PC-3 (cell line): Measurements from ENCODE around the gene RPS23. TPM values are rescaled to one million over a fixed set of nuclear protein-coding genes. Genes with fewer than 3 reads are reported as not detected.

Source experiments
- ATAC-seq: fragments of 200-7000 bp; cut with Tn5 transposase; 2 replicates; pipeline ENCODE4 v1.9.1; 2020; ENCODE audit warnings: mild to moderate bottlenecking, moderate library complexity
- BruUV-seq: library from RNA; stranded (reverse); fragments of 400-500 nt; replicated peaks from 2 replicates; lab custom pipeline; 2021; lab: Mats Ljungman, UMichigan
- CTCF ChIA-PET: fragments of 300-600 bp; sonication (Branson Sonifier 250); formaldehyde crosslinking; loops from one replicate; lab custom pipeline; 2022; ENCODE audit warnings: antibody characterized with exemption; lab: Charles Lee
- POLR2A ChIA-PET: fragments of 300-600 bp; sonication (Branson Sonifier 250); formaldehyde crosslinking; loops from one replicate; lab custom pipeline; 2022; ENCODE audit warnings: antibody characterized with exemption; ENCODE audit not compliant: unreplicated experiment; lab: Charles Lee
- DNase-seq: peaks from one replicate; pipeline ENCODE4 v3.0.0-alpha.2; 2015
- H2AFZ ChIP-seq: fragments of 300-600 bp; sonication (generic); 2 replicates; pipeline ENCODE4 v1.6.0; 2016; ENCODE audit warnings: antibody characterized with exemption, low read length
- H3F3A ChIP-seq: fragments of 300-600 bp; sonication (generic); one replicate; pipeline ENCODE4 v1.6.0; 2017; ENCODE audit warnings: antibody characterized with exemption, low read length, control low read depth, mild to moderate bottlenecking; ENCODE audit not compliant: unreplicated experiment
- H3K27ac ChIP-seq: fragments of 300-600 bp; sonication (generic); 2 replicates; pipeline ENCODE4 v1.5.1; 2016; ENCODE audit warnings: mild to moderate bottlenecking, low read length
- H3K27me3 ChIP-seq: fragments of 300-600 bp; sonication (generic); 2 replicates; pipeline ENCODE4 v1.6.1; 2016; ENCODE audit warnings: low read length, mixed read lengths
- H3K36me3 ChIP-seq: fragments of 300-600 bp; sonication (generic); 2 replicates; pipeline ENCODE4 v1.6.1; 2016; ENCODE audit warnings: low read depth, mixed run types, low read length, mixed read lengths
- H3K4me1 ChIP-seq: fragments of 300-600 bp; sonication (generic); 2 replicates; pipeline ENCODE4 v1.5.1; 2016; ENCODE audit warnings: low read length; ENCODE audit not compliant: insufficient read depth
- H3K4me2 ChIP-seq: fragments of 300-600 bp; sonication (generic); 2 replicates; pipeline ENCODE4 v1.6.0; 2016; ENCODE audit warnings: low read length
- H3K4me3 ChIP-seq: fragments of 300-600 bp; sonication (generic); 2 replicates; pipeline ENCODE4 v1.5.1; 2016; ENCODE audit warnings: mild to moderate bottlenecking, low read length, mixed read lengths
- H3K79me2 ChIP-seq: fragments of 300-600 bp; sonication (generic); 2 replicates; pipeline ENCODE4 v1.6.1; 2017; ENCODE audit warnings: low read length, mixed read lengths
- H3K9ac ChIP-seq: fragments of 300-600 bp; sonication (generic); 2 replicates; pipeline ENCODE4 v1.6.0; 2016; ENCODE audit warnings: mild to moderate bottlenecking, low read length
- H3K9me2 ChIP-seq: fragments of 300-600 bp; sonication (generic); replicated peaks from 2 replicates; pipeline ENCODE4 v1.6.1; 2016; ENCODE audit warnings: mixed run types, low read length, mixed read lengths
- H3K9me3 ChIP-seq: fragments of 300-600 bp; sonication (generic); 2 replicates; pipeline ENCODE4 v1.6.1; 2016; ENCODE audit warnings: low read length, mixed read lengths
- H4K20me1 ChIP-seq: fragments of 300-600 bp; sonication (generic); 2 replicates; pipeline ENCODE4 v1.6.1; 2016; ENCODE audit warnings: low read length, mixed read lengths
- EZH2 ChIP-seq: fragments of 300-600 bp; sonication (generic); IDR thresholded peaks from one replicate; pipeline ENCODE4 v1.6.1; 2017; ENCODE audit warnings: antibody characterized with exemption, mild to moderate bottlenecking, low read length; ENCODE audit not compliant: unreplicated experiment
- EZH2phosphoT487 ChIP-seq: fragments of 300-600 bp; sonication (generic); IDR thresholded peaks from 2 replicates; pipeline ENCODE4 v1.6.1; 2018; ENCODE audit warnings: mild to moderate bottlenecking, antibody characterized with exemption, low read length, borderline replicate concordance
- intact Hi-C: fragments of 100-400 bp; cut with micrococcal nuclease; formaldehyde crosslinking; loops from 2 replicates; pipeline ENCODE4 v1.9.0; 2023
- total RNA-seq: library from RNA; depleted of rRNA; stranded (reverse); fragments of >200 nt; gene quantifications from 2 replicates; pipeline ENCODE4 v1.2.3, GENCODE V29; 2014
- TF ChIP-seq, protein P1 (sequence below): fragments of 300-600 bp; sonication (generic); conservative IDR thresholded peaks from 2 replicates; pipeline ENCODE4 v1.5.1; 2017; ENCODE audit warnings: antibody characterized with exemption, low read depth, mild to moderate bottlenecking, low read length

The RPS23 gene
- total RNA-seq, 1 experiment from 2014 or later, result 2,407 TPM

DNA sequence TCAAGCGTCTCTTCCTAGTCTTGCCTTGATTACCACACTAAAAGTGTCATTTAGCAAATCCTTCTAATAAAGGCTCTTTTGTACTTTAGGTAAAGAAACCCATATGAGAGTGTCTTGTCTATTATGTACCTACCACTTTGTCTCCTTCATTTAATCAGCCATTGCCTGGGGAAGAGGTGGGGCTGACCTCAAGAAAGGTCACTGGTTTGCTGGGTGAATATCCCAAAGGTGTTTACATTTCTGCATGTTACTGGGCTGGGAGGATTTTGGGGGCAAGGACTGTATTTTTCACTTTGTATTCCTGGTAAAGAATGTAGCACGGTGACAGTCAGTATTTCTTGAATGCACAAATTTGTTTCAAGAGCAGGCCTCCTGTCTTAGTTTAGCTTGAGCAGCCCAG is 11.9 kb upstream of the RPS23 start:
- no TSS peak for BruUV-seq
- POLR2A ChIA-PET, result no interaction called here

DNA sequence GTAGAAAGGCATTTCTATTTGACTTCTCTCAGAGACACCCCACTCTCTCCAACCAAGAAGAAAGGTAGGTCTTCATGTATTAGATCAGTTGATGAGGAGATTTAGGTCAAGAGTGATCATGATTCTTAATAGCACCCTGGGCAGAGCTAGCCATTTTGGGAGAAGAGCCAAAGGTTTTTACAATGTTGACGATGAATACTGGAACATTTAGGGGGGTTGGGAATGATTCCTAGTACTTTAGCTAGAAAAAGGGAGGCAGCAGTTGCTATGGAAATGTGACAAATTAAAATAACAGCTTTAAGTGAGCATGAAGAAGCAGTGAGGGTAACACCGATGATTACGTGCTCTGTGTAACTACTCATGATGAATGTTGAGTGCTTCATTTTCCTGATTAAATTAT is 9.5 kb upstream of the RPS23 start:
- Histone ChIP-seq H3K4me2 (no peak overlapping the region), H3K4me1 (no peaks in the 10 kb centered on the region), H3K9ac (no peak overlapping the region), H3K9me2 (no peaks in the 10 kb centered on the region), H3K36me3 (no peaks in the 10 kb centered on the region), H3K27me3 (no peaks in the 10 kb centered on the region), H3K4me3 (no peak overlapping the region), H3K27ac (no peak overlapping the region), H2AFZ (no peak overlapping the region), H4K20me1 (no peaks in the 10 kb centered on the region), H3F3A (no peaks in the 10 kb centered on the region), H3K9me3 (no peaks in the 10 kb centered on the region), H3K79me2 (no peaks in the 10 kb centered on the region)
- ATAC-seq, result peak; percentile 50
- no peak for DNase-seq
- CTCF ChIA-PET, result no interaction called here
- intact Hi-C loops, result no loop called here
- no TSS peak for BruUV-seq
- TF ChIP-seq, protein P1, sequence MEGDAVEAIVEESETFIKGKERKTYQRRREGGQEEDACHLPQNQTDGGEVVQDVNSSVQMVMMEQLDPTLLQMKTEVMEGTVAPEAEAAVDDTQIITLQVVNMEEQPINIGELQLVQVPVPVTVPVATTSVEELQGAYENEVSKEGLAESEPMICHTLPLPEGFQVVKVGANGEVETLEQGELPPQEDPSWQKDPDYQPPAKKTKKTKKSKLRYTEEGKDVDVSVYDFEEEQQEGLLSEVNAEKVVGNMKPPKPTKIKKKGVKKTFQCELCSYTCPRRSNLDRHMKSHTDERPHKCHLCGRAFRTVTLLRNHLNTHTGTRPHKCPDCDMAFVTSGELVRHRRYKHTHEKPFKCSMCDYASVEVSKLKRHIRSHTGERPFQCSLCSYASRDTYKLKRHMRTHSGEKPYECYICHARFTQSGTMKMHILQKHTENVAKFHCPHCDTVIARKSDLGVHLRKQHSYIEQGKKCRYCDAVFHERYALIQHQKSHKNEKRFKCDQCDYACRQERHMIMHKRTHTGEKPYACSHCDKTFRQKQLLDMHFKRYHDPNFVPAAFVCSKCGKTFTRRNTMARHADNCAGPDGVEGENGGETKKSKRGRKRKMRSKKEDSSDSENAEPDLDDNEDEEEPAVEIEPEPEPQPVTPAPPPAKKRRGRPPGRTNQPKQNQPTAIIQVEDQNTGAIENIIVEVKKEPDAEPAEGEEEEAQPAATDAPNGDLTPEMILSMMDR, result no peak
- no peak for TF ChIP-seq EZH2phosphoT487
- TF ChIP-seq EZH2, result no peak
- POLR2A ChIA-PET, result no interaction called here

More for the DNA sequence above, 11.9 kb upstream of the RPS23 start:
- Histone ChIP-seq H3K27ac (no peak overlapping the region), H2AFZ (no peak overlapping the region), H3K4me1 (no peaks in the 10 kb centered on the region), H3K36me3 (no peaks in the 10 kb centered on the region), H3K27me3 (no peaks in the 10 kb centered on the region), H3F3A (no peaks in the 10 kb centered on the region), H4K20me1 (no peaks in the 10 kb centered on the region), H3K9me3 (no peaks in the 10 kb centered on the region), H3K9ac (no peak overlapping the region), H3K9me2 (no peaks in the 10 kb centered on the region), H3K4me3 (no peak overlapping the region), H3K79me2 (no peaks in the 10 kb centered on the region), H3K4me2 (no peak overlapping the region)
- ATAC-seq (no peak), DNase-seq (no peak)
- CTCF ChIA-PET, result no interaction called here
- intact Hi-C loops, result no loop called here
- TF ChIP-seq, protein P1, result no peak
- no peak for TF ChIP-seq EZH2

DNA sequence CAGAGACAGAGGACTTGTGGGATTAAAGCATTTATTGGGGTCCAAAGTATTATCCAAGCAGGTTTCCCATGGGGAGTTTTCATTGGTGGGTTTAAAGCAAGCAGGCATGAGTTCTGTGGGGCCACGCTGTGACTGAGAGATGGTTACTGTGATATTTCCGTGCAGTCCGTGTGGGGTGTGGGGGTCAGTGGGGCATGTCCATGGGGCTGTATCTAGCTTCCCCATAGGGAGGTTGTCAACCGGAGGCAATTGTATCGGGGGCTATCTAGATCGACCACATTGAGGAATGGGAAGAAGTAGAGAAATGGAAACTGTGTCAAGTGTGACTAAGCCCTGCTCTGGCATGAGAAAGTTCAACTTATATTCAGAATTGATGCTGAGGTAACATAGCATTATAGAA is 7.1 kb upstream of the RPS23 start:
- DNase-seq (no peak), ATAC-seq (no peak)
- CTCF ChIA-PET, result no interaction called here
- H3K9ac ChIP-seq, result no peak overlapping the region
- no peaks in the 10 kb centered on the region for H4K20me1 ChIP-seq
- BruUV-seq, result no TSS peak
- TF ChIP-seq, protein P1, result no peak
- TF ChIP-seq EZH2phosphoT487 (no peak), EZH2 (no peak)
- no peak overlapping the region for H3K4me3 ChIP-seq
- H3F3A ChIP-seq, result no peaks in the 10 kb centered on the region
- no peak overlapping the region for H3K27ac ChIP-seq
- no peak overlapping the region for H3K4me2 ChIP-seq
- no peaks in the 10 kb centered on the region for H3K9me2 ChIP-seq
- no peaks in the 10 kb centered on the region for H3K36me3 ChIP-seq
- H3K27me3 ChIP-seq, result no peaks in the 10 kb centered on the region
- no peaks in the 10 kb centered on the region for H3K4me1 ChIP-seq
- POLR2A ChIA-PET, result no interaction called here
- intact Hi-C loops, result no loop called here
- no peaks in the 10 kb centered on the region for H3K79me2 ChIP-seq
- H3K9me3 ChIP-seq, result no peaks in the 10 kb centered on the region
- H2AFZ ChIP-seq, result no peak overlapping the region
